Trophoblast cell (in vitro differentiated cells and primary cell): ENCODE data around the gene ELMOD1.
"Not testable (repeated sequence)": the region's sequence is repeated elsewhere in the genome, so short reads cannot be mapped to it uniquely, and the experiment has no call there.

ENCODE experiments used
- DNase-seq, 2 donors: peaks; one replicate each; pipeline ENCODE4 v3.0.0-alpha.2; 2016
- H2AFZ ChIP-seq: 2 replicates; pipeline ENCODE4 v1.6.1; 2013; ENCODE audit warnings: low read length, moderate library complexity, mild to moderate bottlenecking; ENCODE audit not compliant: insufficient read depth, poor library complexity
- H2AK5ac ChIP-seq: 2 replicates; pipeline ENCODE4 v1.6.1; 2013; ENCODE audit warnings: mild to moderate bottlenecking, low read length
- H2BK120ac ChIP-seq: 2 replicates; pipeline ENCODE4 v1.6.1; 2013; ENCODE audit warnings: low read length, mild to moderate bottlenecking, moderate library complexity; ENCODE audit not compliant: insufficient read depth, poor library complexity
- H2BK12ac ChIP-seq: 2 replicates; pipeline ENCODE4 v1.6.1; 2013; ENCODE audit warnings: mild to moderate bottlenecking, low read length, moderate library complexity
- H2BK5ac ChIP-seq: 2 replicates; pipeline ENCODE4 v1.6.1; 2013; ENCODE audit warnings: low read length, low read depth, moderate library complexity, mild to moderate bottlenecking; ENCODE audit not compliant: poor library complexity
- H3K14ac ChIP-seq: 2 replicates; pipeline ENCODE4 v1.6.1; 2013; ENCODE audit warnings: mild to moderate bottlenecking, low read length
- H3K18ac ChIP-seq: 2 replicates; pipeline ENCODE4 v1.6.1; 2013; ENCODE audit warnings: mild to moderate bottlenecking, low read length
- H3K23ac ChIP-seq: 2 replicates; pipeline ENCODE4 v1.6.1; 2013; ENCODE audit warnings: low read length
- H3K27ac ChIP-seq: 2 replicates; pipeline ENCODE4 v1.5.1; 2013; ENCODE audit warnings: low read depth, mild to moderate bottlenecking, inconsistent platforms, low read length, moderate library complexity
- H3K27me3 ChIP-seq: 2 replicates; pipeline ENCODE4 v1.6.1; 2013; ENCODE audit warnings: inconsistent platforms, mild to moderate bottlenecking, low read length, moderate library complexity; ENCODE audit not compliant: insufficient read depth
- H3K36me3 ChIP-seq, 2 experiments: 1 replicate in 1 of 2; 2 replicates in 1 of 2; pipeline ENCODE4 v1.6.1; 2013; ENCODE audit warnings: low read length in 2 of 2, mild to moderate bottlenecking in 2 of 2, moderate library complexity in 1 of 2; ENCODE audit not compliant: insufficient read depth in 2 of 2, control insufficient read depth in 1 of 2
- H3K4ac ChIP-seq: 2 replicates; pipeline ENCODE4 v1.6.1; 2013; ENCODE audit warnings: low read depth, mild to moderate bottlenecking, low read length, moderate library complexity
- H3K4me1 ChIP-seq, 2 experiments: 1 replicate in 1 of 2; 2 replicates in 1 of 2; pipeline ENCODE4 v1.6.1; 2013; ENCODE audit warnings: low read length in 2 of 2, mild to moderate bottlenecking in 2 of 2, moderate library complexity in 1 of 2; ENCODE audit not compliant: insufficient read depth in 2 of 2, control insufficient read depth in 1 of 2
- H3K4me2 ChIP-seq: 2 replicates; pipeline ENCODE4 v1.6.1; 2013; ENCODE audit warnings: inconsistent platforms, mild to moderate bottlenecking, low read length, moderate library complexity
- H3K4me3 ChIP-seq: 2 replicates; pipeline ENCODE4 v1.5.1; 2013; ENCODE audit warnings: mild to moderate bottlenecking, low read depth, low read length, inconsistent platforms
- H3K79me1 ChIP-seq: one replicate; pipeline ENCODE4 v1.6.1; 2013; ENCODE audit warnings: low read length
- H3K79me2 ChIP-seq: 2 replicates; pipeline ENCODE4 v1.6.1; 2013; ENCODE audit warnings: low read length, mild to moderate bottlenecking; ENCODE audit not compliant: control insufficient read depth, insufficient read depth, poor library complexity
- H3K9ac ChIP-seq: 2 replicates; pipeline ENCODE4 v1.6.1; 2013; ENCODE audit warnings: mild to moderate bottlenecking, low read length
- H3K9me3 ChIP-seq: 2 replicates; pipeline ENCODE4 v1.6.1; 2013; ENCODE audit warnings: low read depth, mild to moderate bottlenecking, control low read depth, inconsistent platforms, low read length; ENCODE audit not compliant: insufficient read depth
- H4K12ac ChIP-seq: 2 replicates; pipeline ENCODE4 v1.6.1; 2013; ENCODE audit warnings: low read depth, mild to moderate bottlenecking, low read length, moderate library complexity
- H4K8ac ChIP-seq: 2 replicates; pipeline ENCODE4 v1.6.1; 2013; ENCODE audit warnings: low read depth, mild to moderate bottlenecking, low read length, moderate library complexity
- H4K91ac ChIP-seq: one replicate; pipeline ENCODE4 v1.6.1; 2013; ENCODE audit warnings: low read depth, mild to moderate bottlenecking, low read length, moderate library complexity
- WGBS: extraction: QIAGEN DNeasy Blood & Tissue Kit; methylation state at CpG from one replicate; pipeline ENCODE4 v1.1.7; 2013; ENCODE audit warnings: missing lambda C conversion rate; ENCODE audit not compliant: insufficient read length, insufficient coverage; ENCODE audit errors: extremely low coverage; 5-methylcytosine and 5-hydroxymethylcytosine counted together

The ELMOD1 gene

DNA sequence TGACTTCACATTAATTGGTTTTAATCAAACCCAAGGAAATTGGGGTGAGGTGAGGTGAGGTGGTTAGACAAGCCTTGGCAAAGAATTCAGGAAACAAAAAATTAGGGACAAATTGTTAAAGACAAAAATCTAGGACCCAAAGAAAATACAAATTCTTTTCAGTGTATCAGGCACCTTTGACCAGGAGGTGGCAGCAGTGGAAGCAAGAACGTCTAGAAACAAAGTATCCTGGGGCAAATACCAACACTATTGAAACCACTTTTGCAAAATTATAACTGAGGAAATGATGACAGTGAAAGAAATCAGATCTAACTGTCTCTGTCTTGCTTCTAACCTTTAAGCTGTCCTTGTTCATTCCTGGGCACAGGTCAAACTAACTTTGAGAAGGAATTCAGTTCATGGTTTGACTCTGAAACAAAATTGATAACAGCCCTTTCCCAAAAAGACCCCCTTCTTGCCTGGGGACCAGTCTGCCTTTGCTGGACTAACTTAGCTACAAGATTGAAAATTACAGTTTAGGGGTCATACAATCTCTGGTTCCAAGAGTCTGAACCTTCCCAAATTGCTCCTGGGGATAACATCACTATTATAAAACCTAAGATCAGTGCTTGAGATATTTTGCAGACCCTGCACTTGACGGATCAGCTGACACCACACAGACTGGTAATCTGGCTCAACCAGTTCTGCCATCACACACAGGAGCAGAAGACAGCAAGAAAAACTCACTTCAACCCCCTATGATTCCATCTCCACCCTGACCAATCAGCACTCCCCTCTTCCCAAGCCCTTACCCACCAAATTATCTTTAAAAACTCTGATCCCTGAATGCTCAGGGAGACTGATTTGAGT, 14.2 kb upstream of the ELMOD1 start:
- no CpG with 5 or more reads among the region's 2 CpGs for WGBS

DNA sequence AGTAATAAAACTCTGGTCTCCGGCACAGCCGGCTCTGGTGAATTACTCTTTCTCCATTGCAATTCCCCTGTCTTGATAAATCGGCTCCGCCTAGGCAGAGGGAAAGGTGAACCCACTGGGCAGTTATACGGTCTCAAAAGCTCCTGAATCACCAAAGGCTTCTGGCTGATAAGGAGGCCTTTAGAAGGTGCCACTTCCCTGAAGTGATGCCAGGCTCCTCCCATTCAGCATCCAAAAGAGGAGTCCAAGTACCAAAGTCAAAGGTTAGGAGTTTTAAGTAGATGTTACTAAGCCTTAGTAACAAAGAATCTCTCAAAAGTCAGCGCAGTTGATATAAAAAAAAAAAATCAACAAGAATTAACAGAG, 13.6 kb upstream of the ELMOD1 start:
- Histone ChIP-seq H3K4me2 (peak overlapping the region; percentile 35), H3K27ac (peak overlapping the region; percentile 8), H3K4me3 (no peak overlapping the region), H2AFZ (no peak overlapping the region), H3K4ac (no peak overlapping the region), H2BK12ac (peak overlapping the region; percentile 32), H3K14ac (no peak overlapping the region), H2AK5ac (no peak overlapping the region), H3K27me3 (no peaks in the 10 kb centered on the region), H3K9me3 (no peaks in the 10 kb centered on the region), H3K79me1 (no peaks in the 10 kb centered on the region), H3K18ac (no peak overlapping the region), H3K4me1 (peaks cover 2 to 7% of the 10 kb centered on the region in 2 experiments), H3K9ac (no peak overlapping the region), H2BK120ac (no peak overlapping the region), H4K12ac (no peak overlapping the region), H4K91ac (peak overlapping the region; percentile 34), H2BK5ac (peak overlapping the region; percentile 60), H3K79me2 (no peaks in the 10 kb centered on the region), H4K8ac (no peak overlapping the region), H3K36me3 (no peaks in the 10 kb centered on the region), H3K23ac (no peak overlapping the region)
- WGBS, result no CpG with 5 or more reads among the region's 6 CpGs
- DNase-seq, result no peak

More for the DNA sequence above, 14.2 kb upstream of the ELMOD1 start:
- not testable (repeated sequence) for H3K27me3 ChIP-seq, H3K23ac ChIP-seq, H3K4me1 ChIP-seq, H3K79me1 ChIP-seq, H3K9ac ChIP-seq, H2AK5ac ChIP-seq, H4K8ac ChIP-seq, H2AFZ ChIP-seq, H3K79me2 ChIP-seq, H2BK120ac ChIP-seq, H3K36me3 ChIP-seq, H3K9me3 ChIP-seq, H3K4me3 ChIP-seq, H4K91ac ChIP-seq, H2BK12ac ChIP-seq, H3K14ac ChIP-seq, H4K12ac ChIP-seq, H2BK5ac ChIP-seq, H3K4ac ChIP-seq, H3K18ac ChIP-seq
- Histone ChIP-seq H3K27ac (peak overlapping the region; percentile 67), H3K4me2 (peak overlapping the region; percentile 39)
- peak; percentile 37 to 86 for DNase-seq

DNA sequence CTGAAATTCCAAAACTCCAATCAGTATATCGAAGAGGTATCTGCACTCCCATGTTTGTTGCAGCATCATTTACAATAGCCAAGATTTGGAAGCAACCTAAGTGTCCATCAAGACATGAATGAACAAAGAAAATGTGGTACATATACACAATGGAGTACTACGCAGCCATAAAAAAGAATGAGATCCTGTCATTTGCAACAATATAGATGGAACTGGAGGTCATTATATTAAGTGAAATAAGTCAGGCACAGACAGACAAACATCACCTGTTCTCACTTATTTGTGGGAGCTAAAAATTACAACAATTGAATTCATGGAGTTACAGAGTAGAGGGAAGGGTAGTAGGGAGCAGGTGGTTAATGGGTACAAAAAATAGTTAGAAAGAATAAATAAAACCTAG, 11.8 kb upstream of the ELMOD1 start:
- DNase-seq, H3K27me3 ChIP-seq, H3K4me2 ChIP-seq, H3K4me3 ChIP-seq, H3K23ac ChIP-seq, H3K14ac ChIP-seq, H3K9ac ChIP-seq, H3K27ac ChIP-seq, H3K4me1 ChIP-seq, H3K18ac ChIP-seq, H3K79me1 ChIP-seq, H2BK12ac ChIP-seq, H3K36me3 ChIP-seq, H3K79me2 ChIP-seq, H2BK120ac ChIP-seq, H4K91ac ChIP-seq, H2AK5ac ChIP-seq, H2BK5ac ChIP-seq, H4K8ac ChIP-seq, H3K4ac ChIP-seq, H2AFZ ChIP-seq, H4K12ac ChIP-seq, H3K9me3 ChIP-seq: not testable (repeated sequence)
- WGBS, result no CpG with 5 or more reads among the region's 2 CpGs

DNA sequence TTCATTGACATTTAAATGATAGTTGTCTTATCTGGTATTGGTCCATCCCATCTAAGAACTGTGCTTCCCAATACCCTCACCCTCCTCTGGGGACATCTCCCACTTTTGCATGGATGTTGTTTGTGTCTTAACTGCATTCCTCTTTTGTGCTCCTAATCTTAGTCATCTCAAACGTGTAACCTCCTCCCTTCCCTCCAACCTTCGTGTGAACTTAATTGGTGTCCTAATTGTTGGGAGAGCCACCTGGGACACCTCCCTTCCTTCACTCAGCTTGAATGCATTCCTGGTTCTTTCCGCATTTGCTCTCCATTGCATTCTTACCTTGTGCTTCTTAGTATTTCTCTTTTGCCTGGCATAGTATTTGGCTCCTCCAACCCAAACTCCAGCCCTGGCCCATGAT, 9.8 kb upstream of the ELMOD1 start:
- Histone ChIP-seq H3K9me3 (no peaks in the 10 kb centered on the region), H3K4me3 (no peak overlapping the region), H4K91ac (no peak overlapping the region), H2AK5ac (no peak overlapping the region), H3K36me3 (no peaks in the 10 kb centered on the region), H3K9ac (no peak overlapping the region), H2AFZ (no peak overlapping the region), H3K27me3 (no peaks in the 10 kb centered on the region), H3K27ac (no peak overlapping the region), H3K23ac (no peak overlapping the region), H3K14ac (no peak overlapping the region), H4K12ac (no peak overlapping the region), H4K8ac (no peak overlapping the region), H3K4ac (no peak overlapping the region), H3K79me2 (no peaks in the 10 kb centered on the region), H2BK5ac (no peak overlapping the region), H3K4me1 (peaks cover 2 to 7% of the 10 kb centered on the region in 2 experiments), H3K4me2 (no peak overlapping the region), H3K18ac (no peak overlapping the region), H3K79me1 (no peaks in the 10 kb centered on the region), H2BK120ac (no peak overlapping the region), H2BK12ac (no peak overlapping the region)
- WGBS, result no CpG with 5 or more reads among the region's 3 CpGs
- no peak for DNase-seq
